ENCODE results near the gene CSK.

The CSK gene

DNA sequence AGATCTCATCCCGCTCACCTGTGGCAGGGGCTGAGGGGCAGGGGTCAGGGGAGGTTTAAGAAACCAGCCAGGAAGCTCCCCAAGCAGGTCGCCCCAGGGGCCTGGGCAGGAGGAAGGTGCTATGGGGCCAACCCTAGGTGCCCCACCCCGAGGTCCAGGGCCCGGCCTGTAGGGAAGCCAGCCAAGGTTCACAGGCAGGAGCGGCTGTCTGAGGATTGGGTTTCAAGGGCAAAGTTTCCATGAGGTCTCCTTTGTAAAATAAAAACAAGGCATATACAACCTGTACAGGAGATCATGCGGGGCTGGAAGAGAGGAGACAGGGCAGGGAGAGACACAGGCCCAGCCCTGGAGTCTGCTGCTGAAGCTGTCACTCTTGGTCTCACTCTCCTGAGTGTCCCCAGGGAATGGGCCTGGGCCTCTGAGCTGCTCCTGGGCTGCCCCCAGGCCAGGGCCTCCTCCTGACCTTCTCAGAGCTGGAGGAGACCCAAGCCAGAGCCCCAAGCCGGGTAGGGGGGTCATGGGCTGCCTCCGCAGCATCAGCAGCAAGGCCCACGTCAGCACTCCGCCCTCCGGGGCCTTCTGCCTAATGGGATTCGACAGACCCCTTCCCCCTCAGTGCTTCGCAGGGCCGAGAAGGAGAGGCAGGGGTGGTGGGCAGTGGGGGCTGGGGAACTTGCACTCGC lies 50.1 kb downstream of the CSK start:
- Histone ChIP-seq H3K4me1 (ENCODE audit: insufficient read depth, low read length, poor library complexity, severe bottlenecking) (peaks cover 10% of the 10 kb centered on the region), H3K4me2 (ENCODE audit: low read depth, low read length, poor library complexity, severe bottlenecking) (no peak overlapping the region), H3K9me2 (replicated peaks; ENCODE audit: low read depth, low read length) (no peaks in the 10 kb centered on the region), H3K9ac (ENCODE audit: low read depth, low read length, poor library complexity, severe bottlenecking) (no peak overlapping the region), H2AFZ (ENCODE audit: low read length) (no peak overlapping the region), H3K4me3 (ENCODE audit: low read length, poor library complexity, severe bottlenecking) (no peak overlapping the region), H3K9me3 (ENCODE audit: insufficient read depth, low read depth, low read length) (no peaks in the 10 kb centered on the region), H3K36me3 (ENCODE audit: insufficient read depth, low read length) (no peaks in the 10 kb centered on the region), H3K79me2 (ENCODE audit: insufficient read depth, low read length) (no peaks in the 10 kb centered on the region), H4K20me1 (ENCODE audit: insufficient read depth, low read length, poor library complexity, severe bottlenecking) (no peaks in the 10 kb centered on the region), H3F3A (ENCODE audit: low read depth) (no peaks in the 10 kb centered on the region), H3K27me3 (ENCODE audit: insufficient read depth, low read length, poor library complexity, severe bottlenecking) (no peaks in the 10 kb centered on the region)
- TF ChIP-seq CTCF (conservative IDR thresholded peaks at IDR 0.05; ENCODE audit: low read length) (no peak), EZH2phosphoT487 (IDR thresholded peaks at IDR 0.05; ENCODE audit: borderline replicate concordance) (no peak)

DNA sequence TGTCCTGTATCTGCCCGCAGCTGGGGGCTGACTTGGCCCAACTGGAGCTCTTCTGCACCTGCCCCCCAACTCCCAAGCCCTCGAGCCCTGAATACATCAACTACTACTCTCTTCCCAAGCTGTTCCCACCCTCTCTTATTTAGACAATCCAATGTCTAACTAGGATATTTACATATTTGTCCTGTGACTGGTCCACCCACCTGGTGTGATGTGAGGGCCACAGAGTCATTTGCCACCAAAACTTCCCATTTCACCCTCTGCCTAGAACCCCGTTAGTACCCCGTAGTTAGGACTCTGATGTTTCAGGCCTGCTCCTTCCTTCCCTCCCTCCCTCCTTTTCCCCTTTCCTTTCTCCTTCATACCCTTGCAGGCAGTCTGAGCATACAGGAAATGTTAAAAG lies 50.9 kb downstream of the CSK start:
- Histone ChIP-seq H4K20me1 (ENCODE audit: insufficient read depth, low read length, poor library complexity, severe bottlenecking) (no peaks in the 10 kb centered on the region), H3K4me3 (ENCODE audit: low read length, poor library complexity, severe bottlenecking) (no peak overlapping the region), H3K27me3 (ENCODE audit: insufficient read depth, low read length, poor library complexity, severe bottlenecking) (no peaks in the 10 kb centered on the region), H2AFZ (ENCODE audit: low read length) (no peak overlapping the region), H3K36me3 (ENCODE audit: insufficient read depth, low read length) (no peaks in the 10 kb centered on the region), H3K4me1 (ENCODE audit: insufficient read depth, low read length, poor library complexity, severe bottlenecking) (peaks cover 10% of the 10 kb centered on the region), H3K4me2 (ENCODE audit: low read depth, low read length, poor library complexity, severe bottlenecking) (no peak overlapping the region), H3K9me3 (ENCODE audit: insufficient read depth, low read depth, low read length) (no peaks in the 10 kb centered on the region), H3K9ac (ENCODE audit: low read depth, low read length, poor library complexity, severe bottlenecking) (peak overlapping the region; percentile 54), H3K9me2 (replicated peaks; ENCODE audit: low read depth, low read length) (no peaks in the 10 kb centered on the region), H3F3A (ENCODE audit: low read depth) (no peaks in the 10 kb centered on the region), H3K79me2 (ENCODE audit: insufficient read depth, low read length) (no peaks in the 10 kb centered on the region)
- no peak for TF ChIP-seq CTCF (conservative IDR thresholded peaks at IDR 0.05; ENCODE audit: low read length)
- no peak for TF ChIP-seq EZH2phosphoT487 (IDR thresholded peaks at IDR 0.05; ENCODE audit: borderline replicate concordance)

GRCh38 chr15:74833376-74834107 lies 51.7 kb downstream of the CSK start:
- no peaks in the 10 kb centered on the region for H3F3A ChIP-seq (ENCODE audit: low read depth)
- H3K9ac ChIP-seq (ENCODE audit: low read depth, low read length, poor library complexity, severe bottlenecking), result peak overlapping the region; percentile 54
- H3K4me1 ChIP-seq (ENCODE audit: insufficient read depth, low read length, poor library complexity, severe bottlenecking), result peaks cover 10% of the 10 kb centered on the region
- no peak overlapping the region for H3K4me3 ChIP-seq (ENCODE audit: low read length, poor library complexity, severe bottlenecking)
- no peak overlapping the region for H3K4me2 ChIP-seq (ENCODE audit: low read depth, low read length, poor library complexity, severe bottlenecking)
- H3K27me3 ChIP-seq (ENCODE audit: insufficient read depth, low read length, poor library complexity, severe bottlenecking), result no peaks in the 10 kb centered on the region
- no peaks in the 10 kb centered on the region for H3K36me3 ChIP-seq (ENCODE audit: insufficient read depth, low read length)
- TF ChIP-seq CTCF (conservative IDR thresholded peaks at IDR 0.05; ENCODE audit: low read length) (no peak), EZH2phosphoT487 (IDR thresholded peaks at IDR 0.05; ENCODE audit: borderline replicate concordance) (no peak)
- H3K9me3 ChIP-seq (ENCODE audit: insufficient read depth, low read depth, low read length), result no peaks in the 10 kb centered on the region
- no peak overlapping the region for H2AFZ ChIP-seq (ENCODE audit: low read length)
- no peaks in the 10 kb centered on the region for H3K9me2 ChIP-seq (replicated peaks; ENCODE audit: low read depth, low read length)
- no peaks in the 10 kb centered on the region for H3K79me2 ChIP-seq (ENCODE audit: insufficient read depth, low read length)
- no peaks in the 10 kb centered on the region for H4K20me1 ChIP-seq (ENCODE audit: insufficient read depth, low read length, poor library complexity, severe bottlenecking)
